22Rv1 (cell line): ENCODE results near the gene MAPK11.

Experiments
- H3K27ac ChIP-seq: fragments of 450-650 bp; 2 replicates; pipeline ENCODE4 v1.5.1; 2017
- CTCF ChIP-seq: fragments of 450-650 bp; IDR thresholded peaks from 2 replicates; pipeline ENCODE4 v1.5.1; 2017; ENCODE audit warnings: mild to moderate bottlenecking
- ZFX ChIP-seq: fragments of 450-650 bp; IDR thresholded peaks from 2 replicates; pipeline ENCODE4 v1.6.1; 2017; ENCODE audit warnings: antibody characterized with exemption, borderline replicate concordance

The MAPK11 gene

GRCh38 chr22:50303515-50303847 is 33.3 kb upstream of the MAPK11 start:
- H3K27ac ChIP-seq, result peak overlapping the region; percentile 95
- TF ChIP-seq ZFX (no peak), CTCF (no peak)

- TF ChIP-seq CTCF, result no peak
- no peak for TF ChIP-seq ZFX
- peak overlapping the region; percentile 95 for H3K27ac ChIP-seq
Measured at GRCh38 chr22:50302564-50302963, 32.4 kb upstream of the MAPK11 start.

GRCh38 chr22:50302041-50302541 is 31.9 kb upstream of the MAPK11 start:
- TF ChIP-seq ZFX (no peak), CTCF (no peak)
- H3K27ac ChIP-seq, result peak overlapping the region; percentile 95

GRCh38 chr22:50301581-50301991 is 31.4 kb upstream of the MAPK11 start:
- 0 out of 2 replicates have a peak overlapping the region, but pooled peaks have one; percentile 95 for H3K27ac ChIP-seq
- TF ChIP-seq ZFX, result no peak
- no peak for TF ChIP-seq CTCF

- TF ChIP-seq ZFX, result no peak
- TF ChIP-seq CTCF, result no peak
- H3K27ac ChIP-seq, result no peak overlapping the region
Measured at GRCh38 chr22:50300620-50301257, 30.6 kb upstream of the MAPK11 start.

GRCh38 chr22:50299785-50300619 is 29.8 kb upstream of the MAPK11 start:
- no peak for TF ChIP-seq CTCF
- no peak for TF ChIP-seq ZFX
- H3K27ac ChIP-seq, result no peak overlapping the region
